ENCODE results near the gene INSC.

DNA sequence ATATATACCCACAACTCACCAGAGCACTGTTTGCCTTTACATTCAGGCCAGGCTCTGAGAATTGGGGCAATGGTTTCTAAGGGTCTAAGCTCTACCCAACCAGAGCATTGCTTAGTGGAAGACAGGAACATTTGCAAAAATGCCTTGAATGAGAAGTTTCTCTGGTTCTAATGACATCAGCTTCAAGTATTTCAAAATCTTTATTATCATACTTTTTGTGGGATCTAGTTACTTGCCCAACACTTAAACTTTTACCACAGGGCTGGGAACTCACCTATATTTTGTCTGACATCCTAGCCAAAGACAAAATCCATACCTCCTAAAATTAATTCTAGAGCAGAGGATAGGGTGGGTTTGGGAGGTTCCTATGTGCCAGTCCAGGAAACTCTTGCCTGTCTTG lies 51.5 kb downstream of the INSC start:
- TF ChIP-seq, protein P1, sequence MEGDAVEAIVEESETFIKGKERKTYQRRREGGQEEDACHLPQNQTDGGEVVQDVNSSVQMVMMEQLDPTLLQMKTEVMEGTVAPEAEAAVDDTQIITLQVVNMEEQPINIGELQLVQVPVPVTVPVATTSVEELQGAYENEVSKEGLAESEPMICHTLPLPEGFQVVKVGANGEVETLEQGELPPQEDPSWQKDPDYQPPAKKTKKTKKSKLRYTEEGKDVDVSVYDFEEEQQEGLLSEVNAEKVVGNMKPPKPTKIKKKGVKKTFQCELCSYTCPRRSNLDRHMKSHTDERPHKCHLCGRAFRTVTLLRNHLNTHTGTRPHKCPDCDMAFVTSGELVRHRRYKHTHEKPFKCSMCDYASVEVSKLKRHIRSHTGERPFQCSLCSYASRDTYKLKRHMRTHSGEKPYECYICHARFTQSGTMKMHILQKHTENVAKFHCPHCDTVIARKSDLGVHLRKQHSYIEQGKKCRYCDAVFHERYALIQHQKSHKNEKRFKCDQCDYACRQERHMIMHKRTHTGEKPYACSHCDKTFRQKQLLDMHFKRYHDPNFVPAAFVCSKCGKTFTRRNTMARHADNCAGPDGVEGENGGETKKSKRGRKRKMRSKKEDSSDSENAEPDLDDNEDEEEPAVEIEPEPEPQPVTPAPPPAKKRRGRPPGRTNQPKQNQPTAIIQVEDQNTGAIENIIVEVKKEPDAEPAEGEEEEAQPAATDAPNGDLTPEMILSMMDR (IDR thresholded peaks at IDR 0.05; ENCODE audit: poor library complexity), result no peak
- TF ChIP-seq EZH2 (IDR thresholded peaks at IDR 0.05; ENCODE audit: borderline replicate concordance), result no peak
